Sciatic nerve (tissue), 2 donors: Measurements from ENCODE around the gene THUMPD3. TPM values are rescaled to one million over a fixed set of nuclear protein-coding genes. Genes with fewer than 3 reads are reported as not detected.
A peak's percentile ranks its signal among the peaks of the same experiment; 100 is the strongest.

Experiments used
- ATAC-seq: fragments of 200-7000 bp; cut with Tn5 transposase; one replicate; pipeline ENCODE4 v1.9.1; 2020; ENCODE audit warnings: mild to moderate bottlenecking, moderate library complexity
- DNase-seq: peaks from one replicate; pipeline ENCODE4 v3.0.0-alpha.2; 2020; ENCODE audit warnings: low spot score
- intact Hi-C: fragments of 100-400 bp; cut with DNase I; formaldehyde crosslinking; loops from one replicate; pipeline ENCODE4 v1.14.2; 2022
- total RNA-seq: library from RNA; stranded (reverse); fragmentation: NEBNext Ultra II Directional; extraction: Animal tissue kit (Norgen Biotek cat#: 25700); gene quantifications from one replicate; pipeline ENCODE4 v1.2.1, GENCODE V29; 2021
- donor health status: DM: no; HTN: no; CAD: no.
- donor health status: DM: no; HTN: no; CAD: no.

The THUMPD3 gene, protein sequence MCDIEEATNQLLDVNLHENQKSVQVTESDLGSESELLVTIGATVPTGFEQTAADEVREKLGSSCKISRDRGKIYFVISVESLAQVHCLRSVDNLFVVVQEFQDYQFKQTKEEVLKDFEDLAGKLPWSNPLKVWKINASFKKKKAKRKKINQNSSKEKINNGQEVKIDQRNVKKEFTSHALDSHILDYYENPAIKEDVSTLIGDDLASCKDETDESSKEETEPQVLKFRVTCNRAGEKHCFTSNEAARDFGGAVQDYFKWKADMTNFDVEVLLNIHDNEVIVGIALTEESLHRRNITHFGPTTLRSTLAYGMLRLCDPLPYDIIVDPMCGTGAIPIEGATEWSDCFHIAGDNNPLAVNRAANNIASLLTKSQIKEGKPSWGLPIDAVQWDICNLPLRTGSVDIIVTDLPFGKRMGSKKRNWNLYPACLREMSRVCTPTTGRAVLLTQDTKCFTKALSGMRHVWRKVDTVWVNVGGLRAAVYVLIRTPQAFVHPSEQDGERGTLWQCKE
- 32.2 TPM for total RNA-seq

DNA sequence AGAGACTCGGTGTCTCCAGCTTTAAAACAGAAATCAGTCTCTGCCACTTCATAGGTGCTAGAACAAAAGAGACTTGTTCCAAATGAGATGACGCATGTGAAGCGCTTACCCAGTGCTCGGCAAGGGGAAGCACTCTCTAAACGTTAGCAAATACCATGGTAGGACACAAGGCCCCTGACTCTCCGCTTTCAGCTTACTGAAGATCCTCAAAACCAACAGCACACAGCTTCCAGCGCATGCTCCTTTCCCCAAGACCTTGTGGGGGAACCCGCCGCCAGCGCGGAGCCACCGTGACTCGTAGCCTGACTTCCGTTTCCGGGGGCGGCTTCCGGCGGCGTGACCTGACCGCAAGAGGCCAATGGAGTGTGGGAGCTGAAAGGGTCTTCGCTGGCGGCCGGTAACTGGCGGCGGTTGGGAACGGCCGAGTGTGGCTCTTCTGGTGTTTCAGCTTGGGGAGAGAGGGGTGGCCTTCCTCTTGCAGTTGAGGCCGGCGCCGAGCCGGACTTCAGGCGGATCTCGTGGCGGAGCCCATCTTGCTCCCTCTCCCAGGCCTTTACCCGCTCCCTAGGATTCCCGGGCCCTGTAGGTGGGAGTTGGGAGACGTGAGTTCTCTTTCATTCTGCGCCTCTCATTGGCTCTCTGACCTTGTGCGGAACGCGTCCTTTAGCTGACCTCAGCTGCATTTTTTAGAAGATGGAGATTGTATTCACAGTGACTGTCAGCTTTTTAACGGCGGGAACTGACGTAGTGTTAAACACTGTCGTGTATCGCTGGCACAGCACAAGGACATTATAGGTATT is at the start of gene THUMPD3:
Gene THUMPD3, plus strand, starts transcription at position 324 of the 800 bp plus-strand sequence. CDS start 2,015 bp downstream, outside the sequence.
- DNase-seq (peak; percentile 94), ATAC-seq (peak; percentile 100)
- intact Hi-C loops, result no loop called here

DNA sequence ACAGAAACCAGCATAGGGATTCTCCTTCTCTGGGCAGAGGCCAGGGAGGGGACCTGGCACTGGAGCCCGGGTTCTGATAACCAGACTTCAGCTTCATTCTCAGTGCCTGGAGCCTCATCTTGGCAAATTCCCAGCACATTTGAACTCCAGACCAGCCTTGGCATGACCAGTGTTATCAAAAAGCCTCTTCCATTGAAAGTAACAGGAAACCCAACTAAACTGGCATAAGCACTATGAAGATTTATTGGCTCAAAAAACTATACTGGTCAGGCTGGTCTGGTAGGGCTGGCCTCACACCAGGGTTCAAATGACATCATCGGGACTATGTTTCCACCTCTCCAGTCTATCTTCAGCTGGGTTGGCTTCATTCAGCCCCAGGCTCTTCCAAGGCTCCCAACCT is 48.1 kb upstream of the THUMPD3 start:
- ATAC-seq, result no peak
- intact Hi-C loops, result no loop called here
- no peak for DNase-seq

DNA sequence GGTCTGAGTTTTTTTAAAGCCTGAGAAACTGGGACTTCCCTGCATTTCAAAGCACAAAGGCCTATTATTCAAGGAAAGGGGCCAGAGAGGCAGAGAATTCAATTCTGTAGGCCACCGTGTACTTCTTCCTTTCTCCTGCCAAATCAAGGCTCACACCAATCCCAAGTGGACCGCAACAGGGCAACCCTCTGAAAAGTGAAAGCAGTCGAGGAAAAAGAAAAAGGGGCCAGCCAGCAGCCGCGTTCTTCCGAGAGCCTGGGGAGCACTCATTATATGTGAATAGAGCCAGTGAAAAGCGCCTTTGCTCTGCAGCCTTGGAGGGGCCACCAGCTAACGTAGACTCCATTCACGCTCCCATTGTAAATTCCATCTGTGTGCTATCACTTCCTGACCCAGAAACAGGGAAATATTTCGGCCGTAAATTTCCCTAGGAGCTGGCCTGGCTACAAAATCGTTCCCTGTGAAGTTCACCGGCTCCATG is 45.9 kb upstream of the THUMPD3 start:
- peak; percentile 95 for ATAC-seq
- DNase-seq, result peak; percentile 70
- intact Hi-C loops, result no loop called here

DNA sequence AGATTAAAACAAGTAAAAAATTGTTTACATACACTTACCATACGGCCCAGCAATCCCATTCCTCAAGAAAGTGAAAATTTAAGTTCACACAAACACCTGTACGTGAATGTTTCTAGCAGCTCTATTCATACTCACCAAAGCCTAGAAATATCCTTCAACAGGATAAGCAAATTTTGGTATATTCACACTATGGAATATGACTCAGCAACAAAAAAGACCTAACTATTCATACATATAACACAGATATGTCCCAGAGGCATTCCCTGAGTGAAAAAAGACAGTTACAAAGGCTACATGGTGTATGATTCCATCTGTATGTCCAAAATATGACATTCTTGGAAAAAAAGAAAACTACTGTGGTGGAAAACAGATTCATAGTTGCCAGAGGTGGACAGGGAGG is 40.1 kb upstream of the THUMPD3 start:
- ATAC-seq (no peak), DNase-seq (no peak)
- intact Hi-C loops, result no loop called here

DNA sequence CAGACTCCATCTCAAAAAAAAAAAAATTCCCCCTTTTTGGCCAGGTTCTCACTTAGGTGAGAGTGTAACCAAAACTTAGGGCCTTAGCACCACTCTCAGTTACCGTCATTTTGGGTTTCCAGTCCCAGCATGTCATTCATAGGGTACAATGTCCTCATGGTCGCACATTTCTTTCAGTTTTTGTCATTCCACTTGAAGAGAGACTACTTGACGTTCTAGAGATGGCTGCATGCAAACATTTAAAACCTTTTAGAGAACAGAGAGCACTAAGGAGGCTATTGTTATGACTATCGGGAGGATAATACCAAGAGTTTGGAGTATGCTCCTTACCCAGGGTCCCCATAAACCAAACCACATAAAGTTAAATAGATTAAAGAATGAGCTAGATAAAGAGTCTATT is 37.9 kb upstream of the THUMPD3 start:
- intact Hi-C loops, result no loop called here
- ATAC-seq (no peak), DNase-seq (no peak)

DNA sequence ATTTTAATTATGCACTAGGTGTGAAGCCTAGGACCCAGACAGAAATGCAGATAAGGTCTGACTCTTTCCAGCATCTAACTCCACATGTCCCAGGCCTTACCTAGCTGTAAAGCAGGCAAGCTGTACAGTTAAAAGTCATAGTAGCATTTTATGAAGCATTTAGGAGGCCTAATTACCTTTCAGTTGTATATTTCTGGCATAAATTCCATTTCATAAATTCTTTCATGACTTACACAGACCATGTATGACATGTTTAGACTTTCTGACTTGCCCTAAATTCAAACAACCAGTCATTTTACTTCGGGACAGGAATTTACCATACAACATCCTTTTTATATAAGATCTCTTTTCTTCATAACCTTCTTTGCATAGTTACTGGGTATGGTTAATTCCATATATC is 35.3 kb upstream of the THUMPD3 start:
- ATAC-seq, result no peak
- intact Hi-C loops, result no loop called here
- DNase-seq, result no peak

DNA sequence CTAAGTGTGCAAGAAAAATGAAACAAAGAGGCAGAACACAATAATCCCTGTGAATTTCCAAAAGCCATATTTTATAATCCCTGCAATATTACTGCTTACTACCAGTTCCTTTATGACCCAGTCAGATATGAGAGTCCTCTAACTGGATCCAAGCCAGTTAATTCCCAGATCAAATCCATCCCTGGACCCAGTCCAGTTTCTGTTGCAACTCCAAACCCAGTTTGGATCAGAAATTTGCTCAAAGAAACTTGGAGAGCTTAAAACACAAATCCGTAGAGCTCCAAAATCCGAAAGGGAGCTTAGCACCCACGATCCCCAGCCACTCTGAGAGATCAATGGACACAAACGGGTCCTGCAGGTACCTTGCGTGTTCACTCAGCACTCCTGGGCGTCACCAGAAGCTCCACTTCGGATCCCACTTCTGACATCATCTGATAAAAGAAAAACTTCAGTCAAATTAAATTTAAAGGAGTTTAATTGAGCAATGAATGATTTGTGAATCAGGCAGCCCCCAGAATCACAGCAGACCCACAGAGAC is 32.6 kb upstream of the THUMPD3 start:
- no peak for DNase-seq

DNA sequence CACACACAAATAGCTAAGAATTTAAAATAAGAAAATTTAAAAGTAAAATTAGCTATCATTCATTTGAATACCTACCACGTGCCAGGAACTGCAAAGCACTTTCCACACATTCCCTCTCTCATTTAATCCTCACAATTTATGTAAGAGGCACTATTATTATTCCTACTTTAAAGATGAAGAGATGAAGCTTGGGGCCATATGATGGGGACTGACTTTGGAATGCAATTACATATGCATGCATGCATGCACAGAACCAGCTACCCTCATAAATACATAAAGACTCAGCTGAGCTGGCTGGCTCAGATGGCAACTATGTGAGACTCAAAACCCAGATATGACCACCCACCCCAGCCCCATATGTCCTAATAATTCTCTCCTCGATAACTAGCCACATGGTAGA is 31.7 kb upstream of the THUMPD3 start:
- ATAC-seq, result no peak
- no peak for DNase-seq
- intact Hi-C loops, result no loop called here

More for the DNA sequence above, 32.6 kb upstream of the THUMPD3 start:
- no peak for ATAC-seq
- intact Hi-C loops, result no loop called here

DNA sequence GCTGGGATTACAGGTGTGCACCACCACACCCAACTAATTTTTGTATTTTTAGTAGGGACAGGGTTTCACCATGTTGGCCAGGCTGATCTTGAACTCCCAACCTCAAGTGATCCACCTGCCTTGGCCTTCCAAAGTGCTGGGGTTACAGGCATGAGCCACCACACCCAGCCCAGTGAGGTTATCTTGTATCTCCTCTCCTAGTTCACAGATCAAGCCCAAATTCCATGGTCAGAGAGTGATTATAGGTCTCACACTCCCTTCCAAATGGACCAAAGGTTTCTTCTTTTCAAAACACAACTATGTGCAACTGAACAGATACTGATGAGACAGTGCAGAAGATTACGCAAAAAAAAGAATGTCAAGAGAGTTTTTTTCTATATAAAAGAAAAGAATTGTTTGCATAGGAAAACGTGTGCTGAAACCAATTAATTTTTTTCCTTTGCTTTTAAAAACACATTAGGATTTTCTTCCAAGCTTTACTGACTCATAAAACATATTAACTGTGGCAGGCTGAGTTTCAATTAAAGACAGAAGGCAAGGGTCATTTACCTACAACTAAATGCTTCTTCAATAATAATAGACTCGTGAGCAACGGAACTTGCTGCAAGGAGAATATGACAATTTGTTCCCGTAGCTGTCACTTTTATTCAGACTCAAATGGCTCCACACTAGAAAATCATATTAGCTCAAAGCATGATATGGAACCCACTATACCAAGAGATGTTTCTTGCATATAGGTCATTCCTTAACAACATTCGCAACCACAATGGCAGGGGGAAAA is 30.4 kb upstream of the THUMPD3 start:
- intact Hi-C loops, result no loop called here
- DNase-seq (no peak), ATAC-seq (no peak)

DNA sequence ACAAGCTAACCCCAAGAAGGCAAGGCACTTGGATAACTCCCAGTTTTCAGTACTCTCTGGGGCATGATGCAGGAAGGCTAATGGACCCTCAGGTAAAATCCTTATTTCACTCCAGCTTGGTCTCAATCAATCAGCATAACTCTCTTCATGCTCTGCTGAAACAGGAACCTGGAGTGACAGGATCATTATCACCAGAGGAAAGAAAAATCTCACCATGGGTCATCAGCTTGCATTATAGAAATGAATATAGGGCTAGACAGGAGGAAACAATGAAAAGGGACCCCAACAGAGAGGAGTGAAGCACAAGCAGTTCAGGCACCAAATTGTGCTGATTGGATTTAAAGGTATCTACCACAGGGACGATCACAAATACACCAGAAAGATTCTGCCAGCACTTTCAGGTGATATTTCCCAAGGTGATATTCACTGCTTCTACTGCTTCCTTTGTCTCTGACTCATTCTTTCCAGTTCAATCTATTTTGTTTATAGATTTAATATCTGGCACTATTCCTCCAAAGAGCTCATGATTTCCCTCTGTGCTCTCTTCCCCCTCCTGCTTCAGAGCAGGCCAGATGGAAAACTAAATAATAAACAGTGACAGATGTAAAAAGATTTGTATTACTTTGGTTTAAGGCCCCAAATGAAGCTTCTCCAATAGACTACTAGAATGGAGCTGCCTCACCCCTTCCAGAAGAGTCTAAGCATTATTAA is 22.9 kb upstream of the THUMPD3 start:
- no peak for ATAC-seq
- intact Hi-C loops, result no loop called here
- no peak for DNase-seq

DNA sequence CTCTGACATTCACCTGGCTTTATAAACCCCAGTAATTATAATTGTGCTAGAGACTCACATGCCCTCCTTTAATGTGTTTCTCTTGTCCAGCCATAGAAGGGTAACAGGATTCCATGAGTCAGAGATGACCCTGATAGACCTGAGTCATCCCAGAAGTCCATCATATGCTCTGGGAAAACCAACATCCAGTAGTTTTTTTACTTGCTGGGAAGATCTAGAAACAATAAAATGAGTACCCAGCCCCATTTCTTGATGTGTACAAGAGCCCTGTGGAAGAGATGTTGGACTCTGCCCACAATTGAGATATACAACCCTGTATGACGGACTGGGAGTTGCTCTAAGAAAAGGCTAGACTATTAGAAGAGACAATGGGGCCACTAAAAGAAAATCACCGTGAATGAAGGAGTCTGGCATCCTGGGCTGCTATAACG is 22.4 kb upstream of the THUMPD3 start:
- DNase-seq, result no peak
- no peak for ATAC-seq
- intact Hi-C loops, result no loop called here

DNA sequence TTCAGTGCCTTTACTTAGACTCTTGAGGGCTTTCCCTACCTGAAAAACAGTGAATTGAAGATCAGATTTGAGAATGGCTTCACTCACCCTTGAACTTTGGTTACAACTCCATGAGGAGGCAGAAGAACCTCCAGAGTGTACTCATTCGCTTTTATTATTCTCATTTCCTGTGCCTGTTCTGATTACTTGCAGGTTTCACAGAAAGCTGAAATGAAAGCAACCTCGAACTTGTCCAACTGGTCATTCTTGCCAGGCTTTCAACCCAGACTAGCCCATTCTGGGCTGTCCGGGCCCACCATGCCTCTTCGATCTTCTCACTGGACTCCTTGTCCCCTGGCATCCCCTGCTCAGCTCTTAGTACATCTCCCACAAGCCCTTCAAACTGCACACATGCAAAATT is 20.2 kb upstream of the THUMPD3 start:
- intact Hi-C loops, result no loop called here
- ATAC-seq (no peak), DNase-seq (no peak)

DNA sequence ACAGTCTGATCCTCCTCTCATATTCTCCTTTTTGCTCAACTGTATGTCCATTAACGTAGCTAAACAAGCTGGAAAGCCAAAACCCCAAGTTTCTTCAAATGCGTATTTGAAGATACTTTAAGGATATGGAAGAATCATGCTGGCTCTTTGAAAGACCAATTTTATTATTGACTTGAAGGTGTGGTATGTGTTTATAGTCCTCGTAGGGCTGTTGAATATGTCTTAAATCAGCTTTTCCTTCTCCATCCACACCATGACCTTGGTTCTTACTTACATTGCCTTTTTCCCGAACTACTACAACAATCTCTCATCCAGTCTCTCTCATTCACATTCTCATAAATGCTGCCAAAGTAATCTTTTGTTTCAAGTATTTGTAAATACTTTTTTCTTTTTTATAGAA is 19.7 kb upstream of the THUMPD3 start:
- DNase-seq (no peak), ATAC-seq (no peak)
- intact Hi-C loops, result no loop called here

DNA sequence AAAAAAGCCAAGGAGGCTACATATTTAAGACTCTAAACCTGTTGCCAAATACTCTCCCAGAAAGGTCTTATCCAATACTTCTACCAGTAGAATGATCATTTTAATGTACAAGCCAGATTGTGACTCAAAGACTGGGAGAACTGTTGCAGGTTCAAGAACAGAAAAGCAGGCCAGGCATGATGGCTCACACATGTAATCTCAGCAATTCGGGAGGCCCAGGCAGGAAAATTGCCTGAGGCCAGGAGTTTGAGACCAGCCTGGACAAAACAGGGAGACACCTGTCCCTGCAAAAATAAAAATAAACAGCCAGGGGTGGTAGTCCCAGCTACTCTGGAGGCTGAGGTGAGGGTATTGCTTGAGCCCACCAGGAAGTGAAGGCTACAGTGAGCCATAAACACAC is 17.8 kb upstream of the THUMPD3 start:
- intact Hi-C loops, result no loop called here
- no peak for DNase-seq
- ATAC-seq, result no peak

DNA sequence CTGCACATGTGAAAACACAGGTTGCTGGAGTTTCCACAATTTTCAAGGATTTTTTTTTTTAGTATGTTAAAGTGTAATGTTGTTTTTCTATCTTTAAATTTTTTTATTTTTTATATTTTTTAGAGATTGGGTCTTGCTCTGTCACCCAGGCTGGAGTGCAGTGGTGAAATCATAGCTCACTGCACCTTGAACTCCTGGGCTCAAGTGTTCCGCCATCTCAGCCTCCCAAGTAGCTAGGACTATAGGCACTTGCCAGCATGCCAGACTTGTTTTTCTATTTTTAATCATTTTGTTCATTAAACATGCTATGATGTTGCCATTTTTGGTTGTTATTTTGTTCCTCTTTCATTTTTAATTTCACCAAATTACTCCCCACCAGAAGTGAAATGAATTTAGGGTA is 16.7 kb upstream of the THUMPD3 start:
- no peak for DNase-seq
- intact Hi-C loops, result no loop called here
- ATAC-seq, result no peak

DNA sequence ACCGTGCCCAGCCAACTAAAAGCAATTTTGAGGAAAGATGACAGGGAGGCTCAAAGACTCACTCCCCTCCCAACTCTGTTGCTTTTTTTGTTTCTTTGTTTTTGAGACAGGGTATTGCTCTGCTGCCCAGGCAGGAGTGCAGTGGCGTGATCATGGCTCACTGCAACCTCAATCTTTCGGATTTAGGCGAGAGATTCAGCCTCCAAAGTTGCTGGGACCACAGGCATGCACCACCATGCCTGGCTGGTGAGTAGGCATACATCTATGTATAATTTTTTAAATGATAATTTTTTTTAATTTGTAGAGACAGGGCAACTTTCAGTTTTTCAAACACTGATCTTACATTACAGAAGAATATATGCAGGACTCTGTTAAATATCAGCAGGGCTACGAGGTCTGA is 15.8 kb upstream of the THUMPD3 start:
- ATAC-seq, result no peak

DNA sequence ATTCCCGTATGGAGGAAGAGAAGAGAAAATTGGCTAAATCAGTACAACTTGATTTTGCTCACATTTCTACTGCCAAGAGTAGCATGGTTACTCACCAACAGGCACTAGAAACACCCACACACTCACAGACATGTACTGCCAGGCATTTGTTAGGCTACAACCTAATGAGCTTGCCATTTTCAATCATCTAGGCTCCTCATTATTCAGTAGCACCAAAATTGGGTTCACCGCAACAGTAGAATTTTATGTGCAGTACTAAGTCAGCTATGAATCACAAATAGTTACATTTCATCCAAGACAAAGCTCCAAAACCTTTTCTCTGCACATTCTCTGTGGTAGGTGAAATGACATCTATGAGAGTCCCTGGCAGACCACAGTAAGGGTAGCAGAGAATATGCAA is 15.0 kb upstream of the THUMPD3 start:
- no peak for ATAC-seq
- no peak for DNase-seq
- intact Hi-C loops, result no loop called here

More for the DNA sequence above, 15.8 kb upstream of the THUMPD3 start:
- intact Hi-C loops, result no loop called here
- no peak for DNase-seq

DNA sequence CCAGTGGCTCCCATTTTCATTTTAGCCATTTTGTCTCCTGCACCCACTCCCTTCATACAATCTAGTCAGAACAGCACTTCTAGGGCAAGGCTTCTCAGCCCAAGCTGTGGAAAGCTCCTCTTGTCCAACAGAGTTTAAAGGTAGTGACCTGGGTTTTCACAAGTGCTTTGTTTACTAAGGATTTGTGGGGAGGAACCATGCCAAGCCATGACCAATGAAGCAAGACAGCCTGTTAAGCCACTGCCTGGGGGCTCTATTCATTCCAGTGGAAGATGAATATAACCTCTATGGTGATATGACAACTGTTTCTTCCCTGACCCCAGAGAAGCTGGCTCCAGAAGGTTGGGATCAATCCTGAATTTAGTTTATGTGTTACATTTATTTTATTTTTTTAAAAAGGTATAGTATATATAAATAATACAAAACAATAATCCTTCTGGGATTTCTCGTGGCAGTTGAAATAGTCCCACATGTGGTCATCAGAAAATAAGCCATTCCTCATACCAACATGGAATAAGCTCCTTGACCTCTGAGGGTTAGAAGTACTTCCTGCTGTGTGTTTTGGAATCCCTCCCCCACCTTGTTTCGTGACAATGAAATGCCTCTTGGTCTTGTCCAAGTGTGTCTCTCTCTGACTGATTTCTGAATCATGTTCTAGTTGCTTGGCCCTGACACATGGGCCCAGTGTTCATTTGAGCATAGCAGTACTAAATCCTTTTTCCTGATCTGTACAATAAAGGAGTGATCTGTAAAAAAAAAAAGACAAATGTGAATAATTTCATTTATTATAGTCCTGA is 13.3 kb upstream of the THUMPD3 start:
- intact Hi-C loops, result no loop called here
- ATAC-seq (peak; percentile 24), DNase-seq (no peak)
